Epithelial cell of esophagus (primary cell): ENCODE results near the gene KIF17.

Source experiments
- DNase-seq: peaks from one replicate; pipeline ENCODE4 v3.0.0; 2010; ENCODE audit warnings: low read depth
- H3K4me3 ChIP-seq: 2 replicates; pipeline ENCODE4 v1.5.1; 2011; ENCODE audit warnings: mild to moderate bottlenecking, low read length, control low read depth
- CTCF ChIP-seq: IDR thresholded peaks from 2 replicates; pipeline ENCODE4 v1.5.1; 2011; ENCODE audit warnings: low read depth, mild to moderate bottlenecking, low read length, control low read depth, inconsistent platforms; ENCODE audit not compliant: insufficient read depth; ENCODE audit errors: missing control alignments

Gene KIF17

GRCh38 chr1:20726932-20727745 lies 9.3 kb upstream of the KIF17 start:
- no peak for DNase-seq
- no peak overlapping the region for H3K4me3 ChIP-seq
- TF ChIP-seq CTCF, result no peak

GRCh38 chr1:20726118-20726911 lies 8.5 kb upstream of the KIF17 start:
- H3K4me3 ChIP-seq, result no peak overlapping the region
- no peak for DNase-seq
- TF ChIP-seq CTCF, result no peak

- no peak overlapping the region for H3K4me3 ChIP-seq
These were observed 7.6 kb upstream of the KIF17 start for GRCh38 chr1:20725189-20726117.

GRCh38 chr1:20724364-20725188 lies 6.8 kb upstream of the KIF17 start:
- no peak overlapping the region for H3K4me3 ChIP-seq
- DNase-seq, result no peak
- no peak for TF ChIP-seq CTCF

More at GRCh38 chr1:20725189-20726117, 7.6 kb upstream of the KIF17 start:
- DNase-seq, result peak; percentile 77
- no peak for TF ChIP-seq CTCF

GRCh38 chr1:20723537-20724363 lies 5.9 kb upstream of the KIF17 start:
- no peak overlapping the region for H3K4me3 ChIP-seq
- DNase-seq, result no peak
- no peak for TF ChIP-seq CTCF
